ENCODE results near the gene ASCL4. TPM values are rescaled to one million over a fixed set of nuclear protein-coding genes. Genes with fewer than 3 reads are reported as not detected.

The ASCL4 gene
- total and polyA plus RNA-seq, 2 of the 8 experiments (the other 6 are each of a cell fraction or from before 2014, with no cell fraction given), result not detected

DNA sequence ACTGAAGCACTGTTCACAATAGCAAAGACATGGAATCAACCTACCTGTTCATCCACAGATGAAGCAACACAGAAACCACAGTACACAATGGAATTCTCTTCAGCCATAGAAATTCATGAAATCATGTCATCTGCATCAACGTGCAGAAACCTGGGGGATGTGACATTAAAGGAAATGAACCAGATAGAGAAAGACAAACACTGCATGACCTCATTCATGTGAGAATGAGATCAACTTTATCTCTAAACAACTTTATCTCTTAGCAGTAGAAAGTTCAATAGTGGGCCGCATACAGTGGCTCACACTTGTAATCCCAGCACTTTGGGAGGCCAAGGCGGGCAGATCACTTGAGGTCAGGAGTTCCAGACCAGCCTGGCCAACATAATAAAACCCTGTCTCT, 19.9 kb downstream of the ASCL4 start (continued):
- TF ChIP-seq, protein P1, sequence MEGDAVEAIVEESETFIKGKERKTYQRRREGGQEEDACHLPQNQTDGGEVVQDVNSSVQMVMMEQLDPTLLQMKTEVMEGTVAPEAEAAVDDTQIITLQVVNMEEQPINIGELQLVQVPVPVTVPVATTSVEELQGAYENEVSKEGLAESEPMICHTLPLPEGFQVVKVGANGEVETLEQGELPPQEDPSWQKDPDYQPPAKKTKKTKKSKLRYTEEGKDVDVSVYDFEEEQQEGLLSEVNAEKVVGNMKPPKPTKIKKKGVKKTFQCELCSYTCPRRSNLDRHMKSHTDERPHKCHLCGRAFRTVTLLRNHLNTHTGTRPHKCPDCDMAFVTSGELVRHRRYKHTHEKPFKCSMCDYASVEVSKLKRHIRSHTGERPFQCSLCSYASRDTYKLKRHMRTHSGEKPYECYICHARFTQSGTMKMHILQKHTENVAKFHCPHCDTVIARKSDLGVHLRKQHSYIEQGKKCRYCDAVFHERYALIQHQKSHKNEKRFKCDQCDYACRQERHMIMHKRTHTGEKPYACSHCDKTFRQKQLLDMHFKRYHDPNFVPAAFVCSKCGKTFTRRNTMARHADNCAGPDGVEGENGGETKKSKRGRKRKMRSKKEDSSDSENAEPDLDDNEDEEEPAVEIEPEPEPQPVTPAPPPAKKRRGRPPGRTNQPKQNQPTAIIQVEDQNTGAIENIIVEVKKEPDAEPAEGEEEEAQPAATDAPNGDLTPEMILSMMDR (IDR thresholded peaks at IDR 0.05; ENCODE audit: control extremely low read depth in 1 of 3, insufficient read depth in 1 of 3, low read depth in 1 of 3, low read length in 3 of 3), result no peak
- no peak for TF ChIP-seq TBP (IDR thresholded peaks at IDR 0.05; ENCODE audit: low read depth, low read length)
- no peak for TF ChIP-seq SUZ12 (IDR thresholded peaks at IDR 0.05; ENCODE audit: low read length)

All from H1 (cell line).